B cell (primary cell): ENCODE data around the gene PEX6.

ENCODE experiments used
- EZH2 ChIP-seq: IDR thresholded peaks from 2 replicates; pipeline ENCODE4 v1.6.1; 2012; ENCODE audit warnings: borderline replicate concordance, low read depth, mild to moderate bottlenecking, moderate library complexity, low read length; ENCODE audit not compliant: insufficient read depth, poor library complexity, severe bottlenecking
- TF ChIP-seq, protein P1 (sequence below): fragments of 200-600 bp; IDR thresholded peaks from one replicate; pipeline ENCODE4 v1.8.0; 2022; ENCODE audit warnings: antibody characterized with exemption, mild to moderate bottlenecking

- TF ChIP-seq EZH2 = no peak
- TF ChIP-seq, protein P1, sequence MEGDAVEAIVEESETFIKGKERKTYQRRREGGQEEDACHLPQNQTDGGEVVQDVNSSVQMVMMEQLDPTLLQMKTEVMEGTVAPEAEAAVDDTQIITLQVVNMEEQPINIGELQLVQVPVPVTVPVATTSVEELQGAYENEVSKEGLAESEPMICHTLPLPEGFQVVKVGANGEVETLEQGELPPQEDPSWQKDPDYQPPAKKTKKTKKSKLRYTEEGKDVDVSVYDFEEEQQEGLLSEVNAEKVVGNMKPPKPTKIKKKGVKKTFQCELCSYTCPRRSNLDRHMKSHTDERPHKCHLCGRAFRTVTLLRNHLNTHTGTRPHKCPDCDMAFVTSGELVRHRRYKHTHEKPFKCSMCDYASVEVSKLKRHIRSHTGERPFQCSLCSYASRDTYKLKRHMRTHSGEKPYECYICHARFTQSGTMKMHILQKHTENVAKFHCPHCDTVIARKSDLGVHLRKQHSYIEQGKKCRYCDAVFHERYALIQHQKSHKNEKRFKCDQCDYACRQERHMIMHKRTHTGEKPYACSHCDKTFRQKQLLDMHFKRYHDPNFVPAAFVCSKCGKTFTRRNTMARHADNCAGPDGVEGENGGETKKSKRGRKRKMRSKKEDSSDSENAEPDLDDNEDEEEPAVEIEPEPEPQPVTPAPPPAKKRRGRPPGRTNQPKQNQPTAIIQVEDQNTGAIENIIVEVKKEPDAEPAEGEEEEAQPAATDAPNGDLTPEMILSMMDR = no peak
Measured at GRCh38 chr6:42928986-42929820, 49.8 kb downstream of the PEX6 start, which contains the start of gene CNPY3.
